Fibroblast of mammary gland (primary cell): Measurements from ENCODE around the gene CDK9.

ENCODE experiments used
- DNase-seq: peaks from one replicate; pipeline ENCODE4 v3.0.0-alpha.2; 2010; ENCODE audit warnings: low read depth
- H3K4me3 ChIP-seq: 2 replicates; pipeline ENCODE4 v1.5.1; 2011; ENCODE audit warnings: low read depth, mild to moderate bottlenecking, low read length, moderate library complexity; ENCODE audit not compliant: control insufficient read depth
- CTCF ChIP-seq: conservative IDR thresholded peaks from 2 replicates; pipeline ENCODE4 v1.5.1; 2011; ENCODE audit warnings: low read depth, low read length, inconsistent platforms; ENCODE audit not compliant: control insufficient read depth, insufficient read depth

Gene CDK9

GRCh38 chr9:127788337-127789011 is 2.6 kb downstream of the CDK9 start:
- DNase-seq, result no peak
- TF ChIP-seq CTCF, result no peak
- no peak overlapping the region for H3K4me3 ChIP-seq

- H3K4me3 ChIP-seq, result no peak overlapping the region
- no peak for DNase-seq
- TF ChIP-seq CTCF, result no peak
These were observed 3.3 kb downstream of the CDK9 start for GRCh38 chr9:127789179-127789578.

GRCh38 chr9:127790094-127790855 is 4.4 kb downstream of the CDK9 start:
- no peak overlapping the region for H3K4me3 ChIP-seq
- DNase-seq, result no peak
- TF ChIP-seq CTCF, result no peak

- H3K4me3 ChIP-seq, result no peak overlapping the region
- no peak for DNase-seq
- no peak for TF ChIP-seq CTCF
These were observed 5.3 kb downstream of the CDK9 start for GRCh38 chr9:127791085-127791484.

- no peak overlapping the region for H3K4me3 ChIP-seq
- TF ChIP-seq CTCF, result no peak
- no peak for DNase-seq
These were observed 6.7 kb downstream of the CDK9 start for GRCh38 chr9:127792417-127793031.

GRCh38 chr9:127793093-127793708 is 7.4 kb downstream of the CDK9 start:
- peak; percentile 38 for DNase-seq
- TF ChIP-seq CTCF, result no peak
- no peak overlapping the region for H3K4me3 ChIP-seq
